Ishikawa (cell line): ENCODE measurements around the gene CDK19.

Source experiments
- CEBPB ChIP-seq: IDR thresholded peaks from 2 replicates; pipeline ENCODE4 v1.6.1; 2012
- CREB1 ChIP-seq: IDR thresholded peaks from 2 replicates; pipeline ENCODE4 v1.6.1; 2012; ENCODE audit warnings: low read depth
- EGR1 ChIP-seq: IDR thresholded peaks from 2 replicates; pipeline ENCODE4 v1.6.1; 2012
- EP300 ChIP-seq: IDR thresholded peaks from 2 replicates; pipeline ENCODE4 v1.6.1; 2012; ENCODE audit warnings: borderline replicate concordance
- FOXM1 ChIP-seq: IDR thresholded peaks from 2 replicates; pipeline ENCODE4 v1.6.1; 2012; ENCODE audit warnings: low read depth, borderline replicate concordance
- NFIC ChIP-seq: IDR thresholded peaks from 2 replicates; pipeline ENCODE4 v1.6.1; 2012
- RAD21 ChIP-seq: IDR thresholded peaks from 2 replicates; pipeline ENCODE4 v1.6.1; 2012; ENCODE audit warnings: low read depth
- REST ChIP-seq: IDR thresholded peaks from 2 replicates; pipeline ENCODE4 v1.6.1; 2012; ENCODE audit warnings: low read depth, mild to moderate bottlenecking
- TAF1 ChIP-seq: IDR thresholded peaks from 2 replicates; pipeline ENCODE4 v1.6.1; 2012; ENCODE audit warnings: low read depth, mild to moderate bottlenecking
- TCF12 ChIP-seq: IDR thresholded peaks from 2 replicates; pipeline ENCODE4 v1.6.1; 2012; ENCODE audit warnings: low read depth
- TEAD4 ChIP-seq: IDR thresholded peaks from 2 replicates; pipeline ENCODE4 v1.6.1; 2012
- USF1 ChIP-seq: IDR thresholded peaks from 2 replicates; pipeline ENCODE4 v1.6.1; 2012
- YY1 ChIP-seq: IDR thresholded peaks from 2 replicates; pipeline ENCODE4 v1.6.1; 2012; ENCODE audit warnings: low read depth
- ZBTB7A ChIP-seq: IDR thresholded peaks from 2 replicates; pipeline ENCODE4 v1.6.1; 2012; ENCODE audit warnings: low read depth
- TF ChIP-seq, protein P1 (sequence below): IDR thresholded peaks from 2 replicates; pipeline ENCODE4 v1.6.1; 2012

Gene CDK19

GRCh38 chr6:110660066-110660655 lies 155.1 kb downstream of the CDK19 start:
- TF ChIP-seq NFIC, result no peak
- no peak for TF ChIP-seq TEAD4
- no peak for TF ChIP-seq EP300
- TF ChIP-seq TAF1, result no peak
- no peak for TF ChIP-seq REST
- TF ChIP-seq TCF12, result no peak
- TF ChIP-seq CREB1, result no peak
- TF ChIP-seq, protein P1, sequence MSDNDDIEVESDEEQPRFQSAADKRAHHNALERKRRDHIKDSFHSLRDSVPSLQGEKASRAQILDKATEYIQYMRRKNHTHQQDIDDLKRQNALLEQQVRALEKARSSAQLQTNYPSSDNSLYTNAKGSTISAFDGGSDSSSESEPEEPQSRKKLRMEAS, result no peak
- TF ChIP-seq CEBPB, result no peak
- TF ChIP-seq USF1, result no peak

DNA sequence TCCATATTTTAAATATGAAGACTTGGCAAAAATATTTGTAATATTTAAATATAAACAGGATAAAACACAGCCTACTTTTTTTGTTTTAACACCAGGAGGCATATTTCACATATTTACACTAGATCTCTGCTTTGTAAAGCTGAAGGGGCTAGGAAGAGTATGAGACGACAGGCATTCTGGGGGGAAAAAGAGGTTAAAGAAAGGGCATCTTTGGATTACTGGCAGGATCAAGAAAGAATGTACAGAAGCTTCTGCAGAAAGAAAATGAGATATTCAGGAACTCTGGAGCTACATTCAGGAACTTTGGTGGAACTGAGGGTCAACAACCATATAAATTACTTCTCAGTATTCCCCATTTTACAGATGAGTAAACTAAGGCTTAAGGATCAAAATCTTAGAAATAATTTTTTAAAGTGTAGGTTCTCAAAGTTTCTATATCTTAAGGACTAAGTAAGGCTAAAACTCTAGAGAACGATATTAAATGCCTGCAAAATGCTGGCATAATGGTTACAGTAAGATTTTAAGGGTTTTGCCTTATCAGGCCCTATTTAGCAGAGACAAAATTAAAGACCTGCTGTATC lies 156.5 kb downstream of the CDK19 start:
- no peak for TF ChIP-seq EP300
- no peak for TF ChIP-seq EGR1
- no peak for TF ChIP-seq FOXM1
- no peak for TF ChIP-seq TAF1
- no peak for TF ChIP-seq REST
- TF ChIP-seq USF1, result no peak
- no peak for TF ChIP-seq CEBPB
- TF ChIP-seq ZBTB7A, result no peak
- no peak for TF ChIP-seq CREB1
- TF ChIP-seq, protein P1, result no peak

- TF ChIP-seq YY1 (no peak), ZBTB7A (no peak), RAD21 (no peak), TEAD4 (no peak), TCF12 (no peak), TAF1 (no peak), EP300 (no peak), USF1 (no peak), NFIC (no peak), CREB1 (no peak), REST (no peak), FOXM1 (no peak), EGR1 (no peak), CEBPB (no peak)
- TF ChIP-seq, protein P1, result no peak
Observed at GRCh38 chr6:110656492-110656891, 158.8 kb downstream of the CDK19 start.

DNA sequence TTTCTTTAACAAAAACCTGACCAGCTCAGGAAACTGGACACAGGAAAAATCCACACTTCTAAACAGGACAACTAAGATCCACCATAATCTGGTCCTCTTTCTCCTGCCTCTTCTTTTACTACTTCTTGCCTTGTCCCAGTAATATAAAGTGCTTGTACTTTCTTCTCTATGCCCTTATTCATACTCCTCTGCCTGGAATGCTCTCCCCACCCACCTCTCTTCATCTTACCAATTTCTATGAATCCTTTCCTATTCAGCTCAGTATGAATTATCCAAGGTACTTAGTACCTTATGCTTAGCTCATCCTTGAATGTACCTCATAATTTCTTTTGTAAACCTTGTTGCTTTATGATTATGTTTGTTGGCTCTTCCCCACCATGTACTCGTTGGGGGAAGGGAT lies 159.4 kb downstream of the CDK19 start:
- TF ChIP-seq ZBTB7A (no peak), TCF12 (no peak), RAD21 (no peak), CREB1 (no peak), NFIC (no peak), EP300 (no peak), REST (no peak), FOXM1 (no peak), EGR1 (no peak), USF1 (no peak), YY1 (no peak)
- TF ChIP-seq, protein P1, result no peak
